HG03108 (cell line): ENCODE results near the gene LTV1.
"Not testable (repeated sequence)": the region's sequence is repeated elsewhere in the genome, so short reads cannot be mapped to it uniquely, and the experiment has no call there.

Source experiments
- ATAC-seq: cut with Tn5 transposase; IDR thresholded peaks from one replicate; pipeline ENCODE4 v1.9.1; 2021; ENCODE audit warnings: moderate library complexity; ENCODE audit not compliant: unreplicated experiment

Gene LTV1

GRCh38 chr6:143842461-143842901 lies 657 bp upstream of the LTV1 start:
- no peak for ATAC-seq

GRCh38 chr6:143843677-143843999 lies 500 bp downstream of the LTV1 start:
- ATAC-seq: no peak

GRCh38 chr6:143844006-143844405 lies 868 bp downstream of the LTV1 start:
- ATAC-seq: no peak

GRCh38 chr6:143845033-143845432 lies 1.9 kb downstream of the LTV1 start:
- no peak for ATAC-seq

GRCh38 chr6:143851706-143852105 lies 8.6 kb downstream of the LTV1 start:
- not testable (repeated sequence) for ATAC-seq

GRCh38 chr6:143855057-143855456 lies 11.9 kb downstream of the LTV1 start:
- ATAC-seq: not testable (repeated sequence)

DNA sequence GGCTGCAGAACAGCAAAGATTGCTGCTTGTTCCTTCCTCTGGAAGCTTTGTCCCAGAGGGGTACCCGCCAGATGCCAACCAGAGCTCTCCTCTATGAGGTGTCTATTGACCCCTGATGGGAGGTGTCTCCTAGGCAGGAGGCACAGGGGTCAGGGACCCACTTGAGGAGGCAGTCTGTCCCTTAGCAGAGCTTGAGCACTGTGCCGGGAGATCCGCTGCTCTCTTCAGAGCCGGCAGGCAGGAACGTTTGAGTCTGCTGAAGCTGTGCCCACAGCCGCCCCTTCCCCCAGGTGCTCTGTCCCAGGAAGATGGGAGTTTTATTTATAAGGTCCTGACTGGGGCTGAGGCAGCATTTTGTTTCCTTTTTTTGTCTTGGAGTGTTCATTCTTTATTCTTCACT lies 13.6 kb downstream of the LTV1 start:
- ATAC-seq: not testable (repeated sequence)

- ATAC-seq: no peak
Measured at GRCh38 chr6:143857651-143858050, 14.5 kb downstream of the LTV1 start.

GRCh38 chr6:143859891-143860660 lies 16.9 kb downstream of the LTV1 start:
- ATAC-seq: no peak

DNA sequence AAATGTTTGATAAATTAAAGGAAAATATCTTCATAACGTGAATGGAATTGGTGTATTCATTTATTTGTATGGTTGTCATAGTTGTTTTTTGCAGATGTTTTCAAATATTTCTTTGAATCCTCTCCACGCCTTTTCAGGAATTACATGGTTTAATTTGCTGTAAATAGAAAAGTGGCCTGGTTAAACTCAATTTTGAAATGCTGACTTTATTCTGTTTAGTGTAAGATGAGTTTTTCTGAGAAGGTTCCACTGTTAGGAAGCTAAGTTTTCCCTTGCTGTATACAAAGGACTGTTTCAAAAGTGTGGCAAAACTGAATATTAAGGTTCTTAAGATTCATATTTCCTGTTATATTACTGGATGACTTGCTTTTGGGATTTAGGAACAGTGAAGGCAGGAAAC lies 20.6 kb downstream of the LTV1 start:
- ATAC-seq: no peak

GRCh38 chr6:143864234-143864633 lies 21.1 kb downstream of the LTV1 start, which contains the start of gene ZC2HC1B:
Gene ZC2HC1B, plus strand, starts transcription at chr6:143864474. Its CDS starts 66 bp downstream, at chr6:143864540.
- no peak for ATAC-seq

DNA sequence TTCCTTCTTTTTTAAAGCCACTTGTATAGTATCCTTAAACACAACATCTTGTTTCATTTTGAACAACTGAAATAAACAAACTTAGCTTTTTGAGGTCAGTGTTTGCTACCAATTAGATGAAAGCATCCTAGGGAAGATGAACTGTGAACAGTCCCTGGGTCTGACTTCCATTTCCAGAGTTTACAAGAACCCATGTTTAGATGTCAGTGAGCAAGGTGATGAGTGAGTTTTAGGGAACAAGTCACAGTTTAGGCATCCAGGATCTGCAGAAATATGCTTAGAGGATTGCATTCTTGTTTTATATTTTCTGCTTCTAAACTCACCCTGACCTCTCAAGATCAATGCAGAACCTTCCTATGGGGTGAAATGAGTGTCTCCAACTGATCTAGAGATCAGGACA lies 24.1 kb downstream of the LTV1 start:
- ATAC-seq: no peak

GRCh38 chr6:143868808-143869207 lies 25.7 kb downstream of the LTV1 start:
- not testable (repeated sequence) for ATAC-seq

DNA sequence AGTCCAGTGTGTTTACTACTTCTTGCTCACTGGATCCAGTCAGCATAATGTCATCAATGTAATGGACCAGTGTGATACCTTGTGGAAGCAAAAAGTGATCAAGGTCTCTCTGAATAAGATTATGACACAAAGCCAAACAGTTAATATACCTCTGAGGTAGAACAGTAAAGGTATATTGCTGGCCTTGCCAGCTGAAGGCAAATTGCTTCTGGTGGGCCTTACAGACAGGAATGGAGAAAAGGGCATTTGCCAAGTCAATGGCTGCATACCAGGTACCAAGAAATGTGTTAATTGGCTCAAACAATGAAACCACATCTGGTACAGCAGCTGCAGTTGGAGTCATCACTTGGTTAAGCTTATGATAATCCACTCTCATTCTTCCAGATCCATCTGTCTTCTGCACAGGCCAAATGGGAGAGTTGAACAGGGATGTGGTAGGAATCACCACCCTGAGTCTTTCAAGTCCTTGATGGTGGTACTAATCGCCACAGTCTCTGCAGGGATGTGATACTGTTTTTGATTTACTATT lies 28.1 kb downstream of the LTV1 start:
- ATAC-seq: not testable (repeated sequence)

- ATAC-seq: no peak
Measured at GRCh38 chr6:143872201-143872600, 29.1 kb downstream of the LTV1 start.

DNA sequence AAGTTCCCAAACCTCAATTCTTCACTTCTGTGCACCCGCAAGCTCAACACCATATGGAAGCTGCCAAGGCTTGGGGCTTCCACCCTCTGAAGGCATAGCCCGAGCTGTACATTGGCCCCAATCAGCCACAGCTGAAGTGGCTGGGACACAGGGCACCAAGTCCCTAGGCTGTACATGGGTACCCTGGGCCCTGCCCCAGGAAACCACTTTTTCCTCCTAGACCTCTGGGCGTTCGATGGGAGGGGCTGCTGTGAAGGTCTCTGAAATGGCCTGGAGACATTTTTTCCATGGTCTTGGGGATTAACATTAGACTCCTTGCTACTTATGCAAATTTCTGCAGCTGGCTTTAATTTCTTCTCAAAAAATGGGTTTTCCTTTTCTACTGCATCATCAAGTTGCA lies 30.5 kb downstream of the LTV1 start:
- ATAC-seq: not testable (repeated sequence)

DNA sequence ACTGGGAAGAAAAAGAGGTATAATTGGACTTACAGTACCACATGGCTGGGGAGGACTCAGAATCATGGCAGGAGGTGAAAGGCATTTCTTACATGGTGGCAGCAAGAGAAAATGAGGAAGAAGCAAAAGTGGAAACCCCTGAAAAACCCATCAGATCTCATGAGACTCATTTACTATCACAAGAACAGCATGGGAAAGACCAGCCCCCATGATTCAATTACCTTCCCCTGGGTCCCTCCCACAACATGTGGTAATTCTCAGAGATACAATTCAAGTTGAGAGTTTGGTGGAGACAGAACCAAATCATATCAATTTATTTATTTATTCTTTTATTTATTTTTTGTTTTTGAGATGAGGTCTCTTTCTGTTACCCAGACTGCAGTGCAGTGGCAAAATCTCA lies 31.4 kb downstream of the LTV1 start:
- not testable (repeated sequence) for ATAC-seq

DNA sequence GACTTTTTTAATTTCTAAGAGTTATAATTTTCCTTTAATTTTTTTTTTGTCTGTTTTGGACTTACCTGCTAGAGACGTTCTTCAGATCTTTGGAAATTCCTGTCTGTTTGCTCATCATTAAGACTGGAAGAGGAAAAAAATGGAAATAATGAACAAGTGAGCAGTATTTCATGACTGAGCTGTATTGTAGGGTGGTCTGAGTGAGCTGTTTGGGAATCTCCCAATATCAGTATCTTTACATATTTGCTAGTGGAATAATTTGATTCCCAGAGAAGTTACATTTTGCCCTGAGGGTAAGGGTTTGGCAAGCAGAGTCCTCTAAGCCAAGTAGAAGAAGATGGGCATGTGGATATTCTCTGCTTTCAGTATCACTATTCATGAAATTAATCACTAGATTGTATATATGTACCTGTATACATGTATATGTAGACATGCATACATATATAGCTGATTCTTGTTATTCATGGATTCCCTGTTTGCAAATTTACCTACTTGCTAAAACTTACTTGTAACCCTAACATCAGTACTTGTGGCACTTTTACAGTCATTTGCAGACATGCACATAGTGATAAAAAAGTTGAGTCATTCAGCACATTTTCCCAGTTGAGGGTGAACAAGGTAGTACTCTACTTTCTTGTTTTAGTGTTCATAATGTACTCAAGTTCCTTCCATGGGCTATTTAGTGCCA lies 34.6 kb downstream of the LTV1 start:
- no peak for ATAC-seq

GRCh38 chr6:143878272-143878760 lies 35.2 kb downstream of the LTV1 start:
- ATAC-seq: no peak

GRCh38 chr6:143880412-143880811 lies 37.3 kb downstream of the LTV1 start:
- ATAC-seq: no peak

GRCh38 chr6:143882401-143882930 lies 39.3 kb downstream of the LTV1 start:
- ATAC-seq: no peak
